Endothelial cell of umbilical vein (primary cell): ENCODE results near the gene VWA1. TPM values are rescaled to one million over a fixed set of nuclear protein-coding genes. Genes with fewer than 3 reads are reported as not detected.
"Not testable (repeated sequence)": the region's sequence is repeated elsewhere in the genome, so short reads cannot be mapped to it uniquely, and the experiment has no call there.

Source experiments
- BruUV-seq: library from RNA; stranded (reverse); fragments of 400-500 nt; replicated peaks from 2 replicates; lab custom pipeline; 2021; lab: Mats Ljungman, UMichigan
- CTCF ChIA-PET: fragments of 300-600, 350-600 bp; sonication (Branson Sonifier 250); formaldehyde crosslinking; loops from one replicate; lab custom pipeline; 2021; ENCODE audit warnings: antibody characterized with exemption, inconsistent platforms; lab: Charles Lee
- POLR2A ChIA-PET: fragments of 300-600, 350-600 bp; sonication (Branson Sonifier 250); formaldehyde crosslinking; loops from one replicate; lab custom pipeline; 2021; ENCODE audit warnings: antibody characterized with exemption, inconsistent platforms; lab: Charles Lee
- DNase-seq: peaks from one replicate; pipeline ENCODE4 v3.0.0-alpha.2; 2011; ENCODE audit warnings: low read depth, low spot score
- FAIRE-seq: peaks from 2 replicates; lab custom pipeline; 2011; peaks lifted over from hg19 to GRCh38; lab: Jason Lieb, UNC
- H2AFZ ChIP-seq: 2 replicates; pipeline ENCODE4 v1.6.0; 2012; ENCODE audit warnings: low read depth, low read length, control low read depth, inconsistent platforms
- H3K27ac ChIP-seq: 2 replicates; pipeline ENCODE4 v1.5.1; 2011; ENCODE audit warnings: low read depth, mild to moderate bottlenecking, control low read depth, low read length, moderate library complexity; ENCODE audit not compliant: insufficient read depth
- H3K27me3 ChIP-seq, 2 experiments: 2 replicates each; pipeline versions ENCODE4 v1.6.0 to v1.6.1; 2011; ENCODE audit warnings: low read length in 2 of 2, mixed read lengths in 1 of 2; ENCODE audit not compliant: control insufficient read depth in 2 of 2, insufficient read depth in 2 of 2
- H3K36me3 ChIP-seq, 2 experiments: 2 replicates in 1 of 2; 3 replicates in 1 of 2; pipeline ENCODE4 v1.5.1; 2011; ENCODE audit warnings: low read length in 2 of 2, mild to moderate bottlenecking in 1 of 2, moderate library complexity in 1 of 2; ENCODE audit not compliant: control insufficient read depth in 2 of 2, insufficient read depth in 2 of 2; ENCODE audit errors: extremely low read depth in 1 of 2
- H3K4me1 ChIP-seq: 3 replicates; pipeline ENCODE4 v1.5.1; 2011; ENCODE audit warnings: mild to moderate bottlenecking, low read length; ENCODE audit not compliant: control insufficient read depth, insufficient read depth; ENCODE audit errors: extremely low read depth
- H3K4me2 ChIP-seq: 2 replicates; pipeline ENCODE4 v1.6.1; 2011; ENCODE audit warnings: low read length, control low read depth, mixed read lengths; ENCODE audit not compliant: insufficient read depth
- H3K4me3 ChIP-seq, 3 experiments: fragments of 200-600 bp in 1 of 3; sonication (generic), shearing (Covaris generic) in 1 of 3; replicated peaks in 1 of 3; 2 replicates each; pipeline ENCODE4 v1.5.1; 2011 to 2016; ENCODE audit warnings: control low read depth in 3 of 3, low read length in 3 of 3, mild to moderate bottlenecking in 2 of 3, inconsistent platforms in 1 of 3, low read depth in 1 of 3, moderate library complexity in 1 of 3; ENCODE audit not compliant: insufficient read depth in 1 of 3
- H3K79me2 ChIP-seq: 2 replicates; pipeline ENCODE4 v1.6.0; 2012; ENCODE audit warnings: low read length, inconsistent platforms; ENCODE audit not compliant: control insufficient read depth, insufficient read depth
- H3K9ac ChIP-seq: replicated peaks from 2 replicates; pipeline ENCODE3; 2011; ENCODE audit warnings: low read length, control low read depth; ENCODE audit not compliant: insufficient read depth; ENCODE audit errors: extremely low read depth
- H3K9me1 ChIP-seq: replicated peaks from 3 replicates; pipeline ENCODE4 v1.6.0; 2011; ENCODE audit warnings: mild to moderate bottlenecking, low read length; ENCODE audit not compliant: control insufficient read depth, insufficient read depth; ENCODE audit errors: extremely low read depth
- H3K9me3 ChIP-seq: replicated peaks from 2 replicates; pipeline ENCODE4 v1.5.1; 2012; ENCODE audit warnings: low read length, inconsistent platforms; ENCODE audit not compliant: control insufficient read depth, insufficient read depth
- H4K20me1 ChIP-seq: replicated peaks from 2 replicates; pipeline ENCODE3; 2011; ENCODE audit warnings: mild to moderate bottlenecking, low read length; ENCODE audit not compliant: control insufficient read depth, insufficient read depth; ENCODE audit errors: extremely low read depth
- EZH2 ChIP-seq: IDR thresholded peaks from 2 replicates; pipeline ENCODE4 v1.6.1; 2012; ENCODE audit warnings: borderline replicate concordance, low read depth, mild to moderate bottlenecking, moderate library complexity, low read length, inconsistent platforms; ENCODE audit not compliant: severe bottlenecking
- FOS ChIP-seq: IDR thresholded peaks from 2 replicates; pipeline ENCODE4 v1.6.1; 2011; ENCODE audit warnings: mild to moderate bottlenecking, low read length, moderate library complexity, borderline replicate concordance; ENCODE audit not compliant: insufficient read depth
- GATA2 ChIP-seq: IDR thresholded peaks from 2 replicates; pipeline ENCODE4 v1.7.0; 2011; ENCODE audit warnings: low read depth, mild to moderate bottlenecking, moderate library complexity, mixed read lengths, low read length; ENCODE audit not compliant: insufficient read length, insufficient read depth
- MYC ChIP-seq: IDR thresholded peaks from one replicate; pipeline ENCODE4 v1.6.1; 2011; ENCODE audit warnings: mild to moderate bottlenecking, low read depth, low read length
- POLR2A ChIP-seq: IDR thresholded peaks from 2 replicates; pipeline ENCODE4 v1.6.1; 2012; ENCODE audit warnings: low read depth, mild to moderate bottlenecking, control low read depth, low read length
- POLR2AphosphoS5 ChIP-seq: IDR thresholded peaks from 2 replicates; pipeline ENCODE4 v1.6.1; 2012; ENCODE audit warnings: low read depth, mild to moderate bottlenecking, control low read depth, low read length, moderate library complexity; ENCODE audit not compliant: insufficient read depth
- dilution Hi-C: fragments of 300-500 bp; cut with MboI; formaldehyde crosslinking; loops from one replicate; pipeline ENCODE4 v1.15.0; 2019; ENCODE audit warnings: low sequenced_read_pairs; ENCODE audit not compliant: extremely low pct_ligation_motif_present
- intact Hi-C: fragments of 100-400 bp; cut with micrococcal nuclease; formaldehyde crosslinking; loops from one replicate; pipeline ENCODE4 v1.10.0; 2022
- polyA plus RNA-seq, 4 experiments: library from polyadenylated mRNA; depleted of rRNA in 3 of 4; stranded (reverse) in 3 of 4; unstranded in 1 of 4; fragments of >200 nt; gene quantifications; 2 replicates each; pipeline versions ENCODE4 v1.2.1 to v1.2.3, GENCODE V29; 2011 to 2012; ENCODE audit warnings: missing spikeins in 1 of 4
- total RNA-seq: library from RNA; stranded (reverse); gene quantifications from 2 replicates; pipeline ENCODE4 v1.2.3, GENCODE V29; 2021
- TF ChIP-seq, protein P1 (sequence below): IDR thresholded peaks from 2 replicates; pipeline ENCODE4 v1.6.1; 2011; ENCODE audit not compliant: insufficient read depth, insufficient read length

The VWA1 gene
- total and polyA plus RNA-seq, 2 donors (not counting 3 experiments of a cell fraction or from before 2014, with no cell fraction given) = 2.0 to 6.1 TPM

GRCh38 chr1:1471389-1472052 lies 36.0 kb downstream of the VWA1 start, which contains the start of gene ATAD3B:
TSS of gene ATAD3B (plus strand) at chr1:1471765. CDS start at chr1:1471885, 120 bp downstream.
- TF ChIP-seq POLR2AphosphoS5 = peak; percentile 72
- TF ChIP-seq, protein P1, sequence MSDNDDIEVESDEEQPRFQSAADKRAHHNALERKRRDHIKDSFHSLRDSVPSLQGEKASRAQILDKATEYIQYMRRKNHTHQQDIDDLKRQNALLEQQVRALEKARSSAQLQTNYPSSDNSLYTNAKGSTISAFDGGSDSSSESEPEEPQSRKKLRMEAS = peak; percentile 42
- TF ChIP-seq POLR2A = peak; percentile 71
- no peak for TF ChIP-seq FOS
- TF ChIP-seq MYC = peak; percentile 63
- TF ChIP-seq GATA2 = no peak
- no peak for TF ChIP-seq EZH2
- ChIA-PET POLR2A (no interaction called here), CTCF (no interaction called here)
- H3K4me3 ChIP-seq = peak within 1 kb of the TSS; percentile 76 to 98 (median 93)
- intact Hi-C loops (loop anchor here (1.0 kb wide), 2 partner anchors 72 to 96 kb away; partner anchors contain the start of genes AURKAIP1 and CCNL2), dilution Hi-C loops (no loop called here)
- H3K27ac ChIP-seq = peak within 1 kb of the TSS; percentile 59
- peaks cover 12% of the 10 kb centered on the region for H3K4me1 ChIP-seq
- peak within 1 kb of the TSS; percentile 84 for H3K9ac ChIP-seq
- H3K79me2 ChIP-seq = peaks cover 33% of the 10 kb centered on the region
- peak; percentile 92 for FAIRE-seq
- H3K9me3 ChIP-seq = no peaks in the 10 kb centered on the region
- H2AFZ ChIP-seq = peak within 1 kb of the TSS; percentile 84
- no peaks in the 10 kb centered on the region for H3K36me3 ChIP-seq
- no TSS peak for BruUV-seq
- no peaks in the 10 kb centered on the region for H3K9me1 ChIP-seq
- peak; percentile 92 for DNase-seq
- H3K27me3 ChIP-seq = no peaks in the 10 kb centered on the region
- no peaks in the 10 kb centered on the region for H4K20me1 ChIP-seq
- peak within 1 kb of the TSS; percentile 93 for H3K4me2 ChIP-seq

DNA sequence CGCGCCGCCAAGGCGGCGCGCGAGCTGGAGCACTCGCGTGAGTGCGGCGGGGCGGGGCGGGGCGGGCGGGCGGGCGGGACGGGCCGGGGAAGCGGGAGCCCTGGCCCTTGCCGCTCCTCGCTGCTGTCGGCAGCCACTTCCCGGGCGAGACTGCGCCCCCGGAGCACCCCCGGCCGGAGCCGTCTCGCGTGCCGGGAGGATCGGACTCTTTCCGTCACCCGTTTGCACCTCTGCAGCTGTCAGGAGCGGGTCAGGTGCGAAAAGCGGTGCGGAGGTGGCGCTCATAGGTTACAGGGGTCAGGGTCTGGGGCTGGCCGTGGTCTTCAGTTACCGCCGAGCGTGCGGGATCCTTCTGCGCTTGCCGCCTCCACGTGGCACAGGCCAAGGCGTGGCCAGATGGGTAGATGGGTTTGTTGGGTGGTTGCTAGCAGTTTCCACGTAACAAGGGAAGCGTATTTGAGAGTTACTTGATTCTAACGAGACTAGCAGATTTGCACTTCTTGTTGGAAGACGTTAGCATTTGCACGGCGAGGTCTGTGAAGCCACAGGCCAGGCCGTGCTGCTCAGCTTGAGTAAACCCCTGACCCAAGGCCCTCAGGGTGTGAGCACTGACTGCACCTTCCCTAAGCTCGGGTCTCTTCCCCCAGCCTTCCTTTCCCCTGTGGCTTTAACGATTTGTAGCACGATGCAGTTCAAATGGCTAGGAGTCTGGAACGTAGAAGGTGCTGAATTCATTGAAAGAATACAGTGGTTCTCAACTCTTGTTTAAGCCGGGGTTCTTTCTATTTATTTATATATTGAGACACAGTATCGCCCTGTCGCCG lies 36.8 kb downstream of the VWA1 start:
- H3K4me1 ChIP-seq = peaks cover 12% of the 10 kb centered on the region
- H3K27me3 ChIP-seq, H3K27ac ChIP-seq, H4K20me1 ChIP-seq, H3K9me3 ChIP-seq, POLR2A ChIA-PET, dilution Hi-C loops, intact Hi-C loops, H3K36me3 ChIP-seq, H3K9me1 ChIP-seq, H2AFZ ChIP-seq, CTCF ChIA-PET: not testable (repeated sequence)
- H3K4me2 ChIP-seq = peak overlapping the region; percentile 57
- H3K4me3 ChIP-seq = peak overlapping the region; percentile 41 to 76 (median 65)
- FAIRE-seq = peak; percentile 96
- H3K9ac ChIP-seq = peak overlapping the region; percentile 44
- DNase-seq = peak; percentile 8
- H3K79me2 ChIP-seq = peaks cover 40% of the 10 kb centered on the region
- TSS peak; percentile 35 for BruUV-seq

DNA sequence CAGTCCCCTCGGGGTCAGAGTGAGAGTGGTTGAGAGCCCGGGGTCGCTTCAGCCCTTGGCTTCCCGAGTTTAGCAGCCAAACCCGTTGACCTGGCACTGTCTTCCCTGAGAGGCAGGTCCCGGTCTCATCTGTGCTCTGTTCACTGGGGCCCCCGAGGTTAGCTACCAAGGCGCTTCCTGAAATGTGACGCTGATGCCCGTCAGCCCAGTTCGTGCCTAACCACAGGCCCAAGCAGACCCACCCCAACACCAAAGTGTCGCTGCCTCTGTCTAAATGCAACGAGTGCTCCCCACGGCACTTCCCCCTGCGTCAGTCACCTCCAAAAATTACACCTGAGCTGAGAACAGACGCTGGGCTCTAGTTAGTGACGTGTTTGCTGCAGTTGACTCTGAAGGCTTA lies 40.5 kb downstream of the VWA1 start:
- H3K4me2 ChIP-seq, H3K9me3 ChIP-seq, H3K9me1 ChIP-seq, H3K4me1 ChIP-seq, H2AFZ ChIP-seq, H3K27ac ChIP-seq, POLR2A ChIA-PET, dilution Hi-C loops, DNase-seq, H3K4me3 ChIP-seq, H3K27me3 ChIP-seq, intact Hi-C loops, H4K20me1 ChIP-seq, BruUV-seq, CTCF ChIA-PET, H3K9ac ChIP-seq: not testable (repeated sequence)
- Histone ChIP-seq H3K79me2 (peaks cover 41% of the 10 kb centered on the region), H3K36me3 (peaks cover 4 to 17% of the 10 kb centered on the region in 2 experiments)
- peak; percentile 62 for FAIRE-seq
